Activated naive CD8-positive, alpha-beta T cell treated with anti-CD3 and anti-CD28 coated beads for 36 hours (primary cell): ENCODE results near the gene CC2D2A. TPM values are rescaled to one million over a fixed set of nuclear protein-coding genes. Genes with fewer than 3 reads are reported as not detected.

ENCODE experiments used
- total RNA-seq, 2 experiments: library from RNA; stranded (reverse); gene quantifications; one replicate each; pipeline ENCODE4 v1.2.3, GENCODE V29; 2021

The CC2D2A gene
- total RNA-seq, 2 experiments from 2014 or later: not detected

Other genes with a start within 250 kb of the CC2D2A start
- not detected for gene C1QTNF7, start 41.8 kb upstream of the CC2D2A start, total RNA-seq
- 10 to 100 TPM; 30.3 to 31.0 TPM for gene FBXL5, start 185.5 kb downstream of the CC2D2A start, total RNA-seq
- 10 to 100 TPM; 13.1 to 15.0 TPM for gene FAM200B, start 211.9 kb downstream of the CC2D2A start, total RNA-seq
- under 1 TPM; 0.38 to 0.54 TPM for gene BST1, start 233.2 kb downstream of the CC2D2A start, total RNA-seq